OCI-LY3 (cell line): Measurements from ENCODE around the gene MEPCE.

Experiments used
- EZH2phosphoT487 ChIP-seq: fragments of 200-600 bp; shearing (Covaris generic); IDR thresholded peaks from 2 replicates; pipeline ENCODE4 v1.6.1; 2018; ENCODE audit warnings: antibody characterized with exemption, mixed run types, low read depth
- TF ChIP-seq, protein P1 (sequence below): fragments of 200-600, 300-600 bp; sonication (generic); IDR thresholded peaks from 2 replicates; pipeline ENCODE4 v1.5.1; 2014; ENCODE audit warnings: antibody characterized with exemption, low read length, low read depth

DNA sequence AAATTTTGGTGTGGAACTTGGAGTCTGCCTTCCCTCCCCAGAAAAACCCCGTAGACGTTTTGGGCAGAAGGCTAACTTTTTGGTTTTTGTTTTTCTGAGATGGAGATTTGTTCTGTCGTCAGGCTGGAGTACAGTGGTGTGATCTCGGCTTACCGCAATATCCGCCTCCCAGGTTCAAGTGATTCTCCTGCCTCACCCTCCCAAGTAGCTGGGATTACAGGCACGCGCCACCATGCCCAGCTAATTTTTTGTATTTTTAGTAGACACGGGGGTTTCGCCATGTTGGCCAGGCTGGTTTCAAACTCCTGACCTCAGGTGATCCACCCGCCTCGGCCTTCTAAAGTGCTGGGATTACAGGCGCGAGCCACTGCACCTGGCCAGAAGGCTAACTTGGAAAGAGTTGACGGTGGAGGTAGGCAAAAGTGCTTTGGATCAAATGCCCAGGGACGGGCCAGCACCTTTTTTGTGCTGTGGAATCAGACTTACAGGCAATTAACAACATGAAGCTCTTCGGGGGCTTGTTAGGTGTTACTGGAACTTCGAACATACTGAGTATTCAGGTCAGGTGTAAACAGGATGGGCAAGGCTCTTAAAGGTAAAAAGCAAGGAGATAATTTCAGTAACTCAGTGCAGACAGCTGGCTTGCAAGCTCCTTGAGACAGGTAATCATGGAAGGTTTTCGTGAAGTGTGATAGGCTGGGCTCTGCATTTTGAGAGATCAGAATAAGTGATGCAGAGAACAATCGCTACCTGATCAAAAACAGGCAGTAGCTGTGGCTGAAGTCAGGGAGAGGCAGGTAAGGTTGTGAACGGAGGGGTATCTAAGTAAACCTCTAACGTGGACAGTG, 4.9 kb downstream of the MEPCE start:
- TF ChIP-seq, protein P1, sequence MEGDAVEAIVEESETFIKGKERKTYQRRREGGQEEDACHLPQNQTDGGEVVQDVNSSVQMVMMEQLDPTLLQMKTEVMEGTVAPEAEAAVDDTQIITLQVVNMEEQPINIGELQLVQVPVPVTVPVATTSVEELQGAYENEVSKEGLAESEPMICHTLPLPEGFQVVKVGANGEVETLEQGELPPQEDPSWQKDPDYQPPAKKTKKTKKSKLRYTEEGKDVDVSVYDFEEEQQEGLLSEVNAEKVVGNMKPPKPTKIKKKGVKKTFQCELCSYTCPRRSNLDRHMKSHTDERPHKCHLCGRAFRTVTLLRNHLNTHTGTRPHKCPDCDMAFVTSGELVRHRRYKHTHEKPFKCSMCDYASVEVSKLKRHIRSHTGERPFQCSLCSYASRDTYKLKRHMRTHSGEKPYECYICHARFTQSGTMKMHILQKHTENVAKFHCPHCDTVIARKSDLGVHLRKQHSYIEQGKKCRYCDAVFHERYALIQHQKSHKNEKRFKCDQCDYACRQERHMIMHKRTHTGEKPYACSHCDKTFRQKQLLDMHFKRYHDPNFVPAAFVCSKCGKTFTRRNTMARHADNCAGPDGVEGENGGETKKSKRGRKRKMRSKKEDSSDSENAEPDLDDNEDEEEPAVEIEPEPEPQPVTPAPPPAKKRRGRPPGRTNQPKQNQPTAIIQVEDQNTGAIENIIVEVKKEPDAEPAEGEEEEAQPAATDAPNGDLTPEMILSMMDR, result no peak
- no peak for TF ChIP-seq EZH2phosphoT487
